Transverse colon (tissue), 4 donors: ENCODE results near the gene CCPG1. TPM values are rescaled to one million over a fixed set of nuclear protein-coding genes. Genes with fewer than 3 reads are reported as not detected.
"Not testable (repeated sequence)": the region's sequence is repeated elsewhere in the genome, so short reads cannot be mapped to it uniquely, and the experiment has no call there.

Source experiments
- DNase-seq: peaks from one replicate; pipeline ENCODE4 v3.0.0-alpha.2; 2019
- H3K27ac ChIP-seq, 4 donors: fragments of 200-600 bp; sonication (generic); 2 replicates each; pipeline ENCODE4 v1.5.1; 2016 to 2018; ENCODE audit warnings: inconsistent platforms in 4 of 4
- H3K27me3 ChIP-seq: fragments of 200-600 bp; sonication (generic); 2 replicates; pipeline ENCODE4 v1.5.1; 2017; ENCODE audit warnings: inconsistent platforms
- H3K36me3 ChIP-seq, 4 donors: fragments of 200-600 bp; sonication (generic); 2 replicates each; pipeline ENCODE4 v1.5.1; 2017 to 2019; ENCODE audit warnings: inconsistent platforms in 4 of 4
- H3K4me1 ChIP-seq, 4 donors: fragments of 200-600 bp; sonication (generic); 2 replicates each; pipeline ENCODE4 v1.5.1; 2017 to 2020; ENCODE audit warnings: inconsistent platforms in 4 of 4
- H3K4me3 ChIP-seq, 4 donors: fragments of 200-600 bp; sonication (generic); 1 replicate in 1 of 4; 2 replicates in 3 of 4; pipeline versions ENCODE4 v1.5.1 to v1.6.1; 2017 to 2019; ENCODE audit warnings: inconsistent platforms in 4 of 4
- H3K9me3 ChIP-seq, 2 donors: fragments of 200-600 bp; sonication (generic); 2 replicates each; pipeline ENCODE4 v1.5.1; 2017 to 2019; ENCODE audit warnings: inconsistent platforms in 2 of 2
- CTCF ChIP-seq, 5 experiments: fragments of 200-600 bp in 3 of 5; fragments of 450-650 bp in 2 of 5; sonication (generic) in 3 of 5; IDR thresholded peaks; 1 replicate in 2 of 5; 2 replicates in 3 of 5; pipeline ENCODE4 v1.5.1; 2016 to 2017; ENCODE audit warnings: antibody characterized with exemption in 5 of 5, inconsistent platforms in 3 of 5, mild to moderate bottlenecking in 2 of 5, moderate library complexity in 1 of 5
- EP300 ChIP-seq: sonication (generic); formaldehyde crosslinking; IDR thresholded peaks from one replicate; pipeline ENCODE4 v1.6.1; 2017; ENCODE audit warnings: antibody characterized with exemption, low read depth
- POLR2A ChIP-seq: fragments of 450-650 bp; IDR thresholded peaks from one replicate; pipeline ENCODE4 v1.6.1; 2016; ENCODE audit warnings: antibody characterized with exemption, mild to moderate bottlenecking, moderate library complexity
- POLR2AphosphoS5 ChIP-seq, 3 donors: sonication (generic); formaldehyde crosslinking; IDR thresholded peaks; one replicate each; pipeline ENCODE4 v1.6.1; 2016; ENCODE audit warnings: antibody characterized with exemption in 3 of 3
- WGBS, 2 donors: methylation state at CpG; one replicate each; pipeline ENCODE4 v1.1.5; 2018; ENCODE audit warnings: low coverage in 1 of 2; 5-methylcytosine and 5-hydroxymethylcytosine counted together
- in situ Hi-C, 4 donors: fragments of 200-750 bp; cut with MboI; loops; one replicate each; pipeline versions ENCODE4 v1.15.0 to v1.15.1; 2017; ENCODE audit warnings: low sequenced_read_pairs in 3 of 4, low pct_ligation_motif_present in 1 of 4, low pct_unique_long_range_greater_than_20kb in 1 of 4
- intact Hi-C: fragments of 100-400 bp; cut with DNase I; formaldehyde crosslinking; loops from one replicate; pipeline ENCODE4 v1.15.1; 2023; ENCODE audit warnings: low total_unique reads
- total RNA-seq, 4 donors: library from RNA; depleted of rRNA; stranded (reverse); fragments of >200 nt; gene quantifications; one replicate each; pipeline ENCODE4 v1.1.0, GENCODE V29; 2016

Gene CCPG1
- total RNA-seq, 4 donors from 2014 or later = 8.6 to 69.5 (median 52.6) TPM

DNA sequence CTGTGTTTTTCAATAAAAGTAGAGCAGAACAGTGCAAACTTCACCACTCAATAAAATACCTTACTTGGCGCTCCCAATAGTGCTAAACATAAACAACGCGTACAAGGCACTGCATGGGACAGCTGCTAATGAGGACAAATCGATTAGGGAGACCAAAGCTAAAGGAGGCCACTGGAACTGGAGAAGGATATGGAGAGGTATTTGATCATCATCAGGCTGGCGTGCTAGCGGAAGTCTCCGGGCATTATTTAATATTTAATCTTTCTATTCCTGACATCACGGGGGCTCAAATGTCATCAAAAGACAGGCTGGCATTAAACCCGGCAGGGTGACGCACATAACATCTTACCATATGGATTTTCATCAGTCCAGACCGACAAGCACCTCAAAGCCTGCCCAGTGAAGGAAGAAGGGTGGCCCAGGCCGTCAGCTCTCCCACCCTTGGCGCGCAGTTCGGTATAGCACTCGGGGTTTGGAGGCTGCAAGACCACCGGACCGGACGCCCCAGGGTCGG, 604 bp downstream of the CCPG1 start:
- H3K27ac ChIP-seq = peak overlapping the region; percentile 89 to 95 (median 94)
- peaks cover 5 to 50% (median 30%) of the 10 kb centered on the region in 4 donors for H3K4me1 ChIP-seq
- no peaks in the 10 kb centered on the region for H3K36me3 ChIP-seq
- H3K9me3 ChIP-seq = no peaks in the 10 kb centered on the region
- no peak for TF ChIP-seq POLR2AphosphoS5 (IDR thresholded peaks at IDR 0.05)
- TF ChIP-seq EP300 = no peak
- no peak for TF ChIP-seq CTCF (IDR thresholded peaks at IDR 0.05)
- TF ChIP-seq POLR2A = no peak
- 0 to 3% methylated on average over 1 to 11 of the region's 20 CpGs for WGBS, 2 donors
- in situ Hi-C loops (loop anchor here in 2 of 4 donors (25.0 kb wide), 1 partner anchor 195 kb away; no protein-coding TSS in a partner anchor), intact Hi-C loops (no loop called here)
- DNase-seq = no peak
- H3K27me3 ChIP-seq = no peaks in the 10 kb centered on the region
- peak overlapping the region; percentile 55 to 83 (median 74) for H3K4me3 ChIP-seq

GRCh38 chr15:55403531-55403930, 4.6 kb downstream of the CCPG1 start:
- no peak for TF ChIP-seq POLR2A
- no peak for TF ChIP-seq POLR2AphosphoS5 (IDR thresholded peaks at IDR 0.05)
- no peak for TF ChIP-seq EP300
- DNase-seq = no peak
- no peaks in the 10 kb centered on the region for H3K27me3 ChIP-seq
- intact Hi-C loops = no loop called here
- H3K4me1 ChIP-seq = peaks cover 2 to 50% (median 29%) of the 10 kb centered on the region in 4 donors
- peak overlapping the region; percentile 28 to 59 (median 40) for H3K27ac ChIP-seq
- no peaks in the 10 kb centered on the region for H3K36me3 ChIP-seq
- in situ Hi-C loops = loop anchor here in 2 of 4 donors (25.0 kb wide), 1 partner anchor 191 kb away; no protein-coding TSS in a partner anchor
- H3K4me3 ChIP-seq = no peak overlapping the region
- H3K9me3 ChIP-seq = no peaks in the 10 kb centered on the region

DNA sequence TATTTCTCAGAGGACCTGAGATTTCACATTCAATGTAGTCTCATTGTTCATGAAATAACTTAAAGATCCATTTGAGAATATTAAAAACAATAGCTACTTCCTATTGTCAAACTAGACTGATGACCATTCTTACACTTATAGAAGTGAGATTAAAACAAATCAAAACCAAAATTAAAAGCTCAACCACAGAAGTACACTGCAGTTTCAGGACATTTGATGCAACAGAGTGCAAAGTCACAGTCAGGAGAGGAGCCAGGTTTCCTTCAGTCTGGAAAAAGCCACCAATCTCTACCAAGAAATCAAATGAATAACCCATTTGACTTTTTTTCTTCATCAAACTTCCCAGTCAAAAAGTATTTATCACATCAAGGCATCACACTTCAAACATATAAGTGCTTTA, 5.5 kb downstream of the CCPG1 start:
- no peak overlapping the region for H3K4me3 ChIP-seq
- no peak for DNase-seq
- peak overlapping the region in 2 of 4 donors; percentile 28 to 59 for H3K27ac ChIP-seq
- H3K36me3 ChIP-seq = no peaks in the 10 kb centered on the region
- intact Hi-C loops = no loop called here
- H3K4me1 ChIP-seq = peaks cover 2 to 50% (median 28%) of the 10 kb centered on the region in 4 donors
- no peaks in the 10 kb centered on the region for H3K27me3 ChIP-seq
- in situ Hi-C loops = loop anchor here in 2 of 4 donors (25.0 kb wide), 1 partner anchor 190 kb away; no protein-coding TSS in a partner anchor
- H3K9me3 ChIP-seq = no peaks in the 10 kb centered on the region
- no peak for TF ChIP-seq POLR2A

GRCh38 chr15:55401786-55402246, 6.3 kb downstream of the CCPG1 start:
- no peak for DNase-seq
- intact Hi-C loops (no loop called here), in situ Hi-C loops (loop anchor here in 2 of 4 donors (25.0 kb wide), 1 partner anchor 190 kb away; no protein-coding TSS in a partner anchor)
- 78 to 90% methylated on average over 1 of the region's 1 CpG for WGBS, 2 donors
- Histone ChIP-seq H3K4me1 (peaks cover 2 to 44% (median 24%) of the 10 kb centered on the region in 4 donors), H3K27me3 (no peaks in the 10 kb centered on the region), H3K27ac (no peak overlapping the region), H3K4me3 (no peak overlapping the region), H3K9me3 (no peaks in the 10 kb centered on the region), H3K36me3 (no peaks in the 10 kb centered on the region)
- TF ChIP-seq POLR2A = no peak
- no peak for TF ChIP-seq CTCF (IDR thresholded peaks at IDR 0.05)
- TF ChIP-seq EP300 = no peak
- no peak for TF ChIP-seq POLR2AphosphoS5 (IDR thresholded peaks at IDR 0.05)

DNA sequence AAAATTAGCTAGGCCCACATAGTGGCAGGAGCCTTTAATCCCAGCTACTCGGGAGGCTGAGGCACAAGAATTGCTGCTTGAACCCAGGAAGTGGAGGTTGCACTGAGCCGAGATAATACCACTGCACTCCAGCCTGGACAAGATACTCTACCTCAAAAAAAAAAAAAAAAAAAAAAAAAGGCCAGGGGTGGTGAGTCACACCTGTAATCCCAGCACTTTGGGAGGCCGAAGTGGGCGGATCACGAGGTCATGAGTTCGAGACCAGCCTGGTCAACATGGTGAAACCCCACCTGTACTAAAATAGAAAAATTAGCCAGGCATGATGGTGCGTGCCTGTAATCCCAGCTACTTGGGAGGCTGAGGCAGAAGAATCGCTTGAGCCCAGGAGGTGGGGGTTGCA, 8.1 kb downstream of the CCPG1 start:
- H3K9me3 ChIP-seq, H3K27ac ChIP-seq, H3K27me3 ChIP-seq, H3K4me3 ChIP-seq, H3K36me3 ChIP-seq, DNase-seq, intact Hi-C loops: not testable (repeated sequence)
- 94% methylated on average over 8 of the region's 8 CpGs; no CpG with 5 or more reads in 1 of the 2 donors for WGBS, 2 donors
- H3K4me1 ChIP-seq = peaks cover 2 to 32% (median 20%) of the 10 kb centered on the region in 4 donors
- in situ Hi-C loops = loop anchor here in 2 of 4 donors (25.0 kb wide), 1 partner anchor 188 kb away; no protein-coding TSS in a partner anchor
